Measurements from ENCODE around the gene OPTC.

Gene OPTC

DNA sequence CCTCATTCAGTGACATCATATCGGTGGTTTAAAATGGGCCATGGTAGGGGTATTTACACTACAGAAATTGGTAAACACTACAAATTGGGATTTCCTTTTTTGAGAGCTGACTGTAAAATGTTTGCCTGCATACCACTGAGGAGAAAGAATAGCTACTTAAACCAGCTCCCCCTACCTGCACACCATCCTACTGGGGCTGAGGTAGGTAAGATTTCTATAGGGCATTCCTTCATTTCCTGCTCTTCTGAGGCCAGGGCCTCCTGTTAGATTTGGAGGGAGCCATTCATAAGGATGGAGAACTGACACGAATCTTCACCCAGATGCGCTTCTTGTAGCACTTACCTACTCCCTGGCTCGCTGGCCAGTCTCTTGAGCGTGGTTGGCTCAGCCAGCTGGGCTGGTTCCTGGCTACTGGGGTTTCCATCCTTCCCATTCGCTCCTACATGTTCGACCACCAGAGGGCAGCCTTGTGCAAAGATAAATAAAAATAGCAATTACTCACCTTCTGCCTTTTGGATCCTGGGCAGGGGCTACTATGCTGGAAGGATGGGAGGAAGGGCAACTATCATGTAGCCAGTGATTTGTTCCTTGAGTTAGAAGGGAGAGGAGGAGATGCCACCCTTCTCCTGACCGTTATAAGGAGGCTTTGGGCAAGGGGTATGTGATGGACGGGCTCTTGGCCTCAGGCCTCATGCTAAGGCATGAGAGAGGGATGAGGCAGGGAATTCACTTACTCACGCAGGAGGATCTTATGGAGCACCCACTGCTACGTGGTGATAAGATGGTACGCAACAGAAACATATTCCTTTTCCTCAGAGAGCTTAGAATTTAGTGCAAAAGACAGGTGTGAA, 10.7 kb downstream of the OPTC start:
- Histone ChIP-seq H3K4me1 (ENCODE audit: control insufficient read depth, low read depth, low read length) (peaks cover 7% of the 10 kb centered on the region), H3K79me2 (ENCODE audit: control insufficient read depth, insufficient read depth, low read length) (no peaks in the 10 kb centered on the region), H3K4me2 (ENCODE audit: low read length) (no peak overlapping the region), H4K8ac (ENCODE audit: low read depth, low read length) (no peak overlapping the region), H3K4me3 (ENCODE audit: low read length) (no peak overlapping the region), H3K18ac (ENCODE audit: low read length) (no peak overlapping the region), H2BK120ac (ENCODE audit: low read depth, low read length) (no peak overlapping the region), H3K23ac (ENCODE audit: low read length) (no peak overlapping the region), H3K4ac (ENCODE audit: low read depth, low read length) (no peak overlapping the region), H2AK5ac (ENCODE audit: low read length) (peak overlapping the region; percentile 47), H3K9ac (ENCODE audit: low read length) (no peak overlapping the region), H2BK5ac (ENCODE audit: low read length) (no peak overlapping the region), H4K5ac (ENCODE audit: low read length) (no peak overlapping the region), H2BK15ac (replicated peaks; ENCODE audit: low read depth) (no peak overlapping the region), H3K27ac (ENCODE audit: low read depth, low read length) (no peak overlapping the region), H3K27me3 (ENCODE audit: insufficient read depth, low read length, poor library complexity) (no peaks in the 10 kb centered on the region), H3K79me1 (ENCODE audit: low read length) (no peaks in the 10 kb centered on the region), H3K36me3 (ENCODE audit: control insufficient read depth, insufficient read depth, low read length) (no peaks in the 10 kb centered on the region), H3K56ac (ENCODE audit: low read length) (peak overlapping the region; percentile 56)
- WGBS (ENCODE audit: extremely low coverage, insufficient coverage, low lambda C conversion rate), result no CpG with 5 or more reads among the region's 12 CpGs
- peak; percentile 89 for DNase-seq

DNA sequence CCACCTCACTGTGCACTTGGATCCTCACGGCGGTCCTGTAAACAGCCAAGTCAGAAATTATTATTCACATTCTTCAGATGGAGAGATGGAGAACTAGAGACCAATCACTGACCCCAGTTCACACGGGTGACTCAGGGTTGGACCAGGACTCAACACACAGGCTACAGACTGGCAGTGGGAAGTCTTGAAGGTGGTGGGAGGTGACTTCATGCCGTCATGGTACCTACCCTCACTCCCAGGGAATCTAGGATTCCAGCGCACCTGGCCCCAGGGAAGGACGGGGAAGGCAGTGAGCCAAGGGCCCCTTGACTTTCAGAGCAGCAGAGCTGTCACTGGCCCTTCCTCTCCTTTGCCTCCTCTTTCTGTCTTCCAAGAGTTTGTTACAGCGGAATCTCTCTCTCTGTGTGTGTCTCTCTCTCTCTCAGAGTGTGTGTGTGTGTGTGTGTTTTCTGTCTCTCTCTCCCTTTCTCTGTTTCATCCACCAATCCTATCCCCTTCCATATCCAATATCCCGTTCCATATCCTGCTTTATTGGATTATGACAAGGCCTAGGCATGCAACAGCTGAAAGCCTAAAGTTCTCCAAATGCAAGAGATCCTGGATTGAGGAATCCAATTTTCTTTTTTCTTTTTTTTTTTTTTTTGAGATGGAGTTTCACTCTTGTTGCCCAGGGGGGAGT, 11.7 kb downstream of the OPTC start:
- Histone ChIP-seq H3K79me1 (ENCODE audit: low read length) (no peaks in the 10 kb centered on the region), H3K27me3 (ENCODE audit: insufficient read depth, low read length, poor library complexity) (no peaks in the 10 kb centered on the region), H3K9ac (ENCODE audit: low read length) (no peak overlapping the region), H2AK5ac (ENCODE audit: low read length) (no peak overlapping the region), H3K4me1 (ENCODE audit: control insufficient read depth, low read depth, low read length) (peaks cover 7% of the 10 kb centered on the region), H3K36me3 (ENCODE audit: control insufficient read depth, insufficient read depth, low read length) (no peaks in the 10 kb centered on the region), H3K4me2 (ENCODE audit: low read length) (no peak overlapping the region), H3K18ac (ENCODE audit: low read length) (no peak overlapping the region), H3K79me2 (ENCODE audit: control insufficient read depth, insufficient read depth, low read length) (no peaks in the 10 kb centered on the region), H3K4ac (ENCODE audit: low read depth, low read length) (no peak overlapping the region), H3K27ac (ENCODE audit: low read depth, low read length) (no peak overlapping the region), H3K56ac (ENCODE audit: low read length) (no peak overlapping the region), H2BK120ac (ENCODE audit: low read depth, low read length) (no peak overlapping the region), H4K5ac (ENCODE audit: low read length) (no peak overlapping the region), H4K8ac (ENCODE audit: low read depth, low read length) (no peak overlapping the region), H2BK5ac (ENCODE audit: low read length) (no peak overlapping the region), H3K4me3 (ENCODE audit: low read length) (no peak overlapping the region), H3K23ac (ENCODE audit: low read length) (no peak overlapping the region), H2BK15ac (replicated peaks; ENCODE audit: low read depth) (no peak overlapping the region)
- DNase-seq, result no peak
- no CpG with 5 or more reads among the region's 8 CpGs for WGBS (ENCODE audit: extremely low coverage, insufficient coverage, low lambda C conversion rate)

DNA sequence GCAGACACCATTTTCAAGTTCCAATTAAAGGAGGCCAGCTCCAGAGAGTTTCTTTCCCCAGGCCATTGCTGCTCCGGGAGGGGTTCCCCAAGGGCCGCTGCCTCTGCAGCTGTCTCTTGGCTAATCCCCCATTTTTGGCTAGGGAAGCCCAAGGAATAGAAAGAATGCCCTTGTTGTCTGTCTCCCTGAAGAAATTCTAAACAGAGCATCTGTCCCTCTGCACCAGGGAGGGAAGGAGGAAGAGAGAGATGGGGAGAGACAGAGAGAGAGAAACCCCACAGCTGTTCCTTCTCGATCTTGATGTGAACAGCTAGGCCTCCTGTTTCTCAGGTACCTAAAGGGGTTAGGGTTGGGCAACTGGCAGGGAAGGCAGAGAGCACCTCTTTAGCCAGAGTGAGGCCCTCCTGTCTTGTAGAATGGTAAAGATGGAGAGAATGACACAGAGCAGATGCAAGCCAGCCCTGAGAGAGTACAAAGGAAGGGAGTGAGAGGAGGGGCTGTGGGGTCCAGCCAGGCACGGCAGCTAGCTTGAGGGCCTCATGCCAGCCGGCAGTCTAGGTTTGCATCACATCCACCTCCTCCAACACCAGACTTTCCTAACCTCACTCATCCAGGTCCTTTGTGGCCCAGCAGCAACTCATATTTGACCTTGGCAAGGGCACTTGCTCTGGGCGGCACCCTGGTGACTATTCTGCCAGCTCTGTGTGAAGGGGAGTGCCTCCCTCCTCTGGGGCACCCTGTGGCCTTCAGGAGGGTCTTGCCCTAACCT, 13.1 kb downstream of the OPTC start:
- no peak overlapping the region for H4K5ac ChIP-seq (ENCODE audit: low read length)
- H2BK15ac ChIP-seq (replicated peaks; ENCODE audit: low read depth), result no peak overlapping the region
- H2AK5ac ChIP-seq (ENCODE audit: low read length), result no peak overlapping the region
- no peak for DNase-seq
- H4K8ac ChIP-seq (ENCODE audit: low read depth, low read length), result no peak overlapping the region
- peaks cover 7% of the 10 kb centered on the region for H3K4me1 ChIP-seq (ENCODE audit: control insufficient read depth, low read depth, low read length)
- H2BK5ac ChIP-seq (ENCODE audit: low read length), result no peak overlapping the region
- no peak overlapping the region for H3K9ac ChIP-seq (ENCODE audit: low read length)
- no peaks in the 10 kb centered on the region for H3K27me3 ChIP-seq (ENCODE audit: insufficient read depth, low read length, poor library complexity)
- H3K79me1 ChIP-seq (ENCODE audit: low read length), result no peaks in the 10 kb centered on the region
- no peak overlapping the region for H3K27ac ChIP-seq (ENCODE audit: low read depth, low read length)
- H3K4me2 ChIP-seq (ENCODE audit: low read length), result no peak overlapping the region
- peak overlapping the region; percentile 50 for H3K56ac ChIP-seq (ENCODE audit: low read length)
- no peak overlapping the region for H3K4ac ChIP-seq (ENCODE audit: low read depth, low read length)
- no CpG with 5 or more reads among the region's 6 CpGs for WGBS (ENCODE audit: extremely low coverage, insufficient coverage, low lambda C conversion rate)
- no peak overlapping the region for H3K23ac ChIP-seq (ENCODE audit: low read length)
- H3K18ac ChIP-seq (ENCODE audit: low read length), result no peak overlapping the region
- no peak overlapping the region for H3K4me3 ChIP-seq (ENCODE audit: low read length)
- H3K36me3 ChIP-seq (ENCODE audit: control insufficient read depth, insufficient read depth, low read length), result no peaks in the 10 kb centered on the region
- H2BK120ac ChIP-seq (ENCODE audit: low read depth, low read length), result peak overlapping the region; percentile 50
- H3K79me2 ChIP-seq (ENCODE audit: control insufficient read depth, insufficient read depth, low read length), result no peaks in the 10 kb centered on the region

DNA sequence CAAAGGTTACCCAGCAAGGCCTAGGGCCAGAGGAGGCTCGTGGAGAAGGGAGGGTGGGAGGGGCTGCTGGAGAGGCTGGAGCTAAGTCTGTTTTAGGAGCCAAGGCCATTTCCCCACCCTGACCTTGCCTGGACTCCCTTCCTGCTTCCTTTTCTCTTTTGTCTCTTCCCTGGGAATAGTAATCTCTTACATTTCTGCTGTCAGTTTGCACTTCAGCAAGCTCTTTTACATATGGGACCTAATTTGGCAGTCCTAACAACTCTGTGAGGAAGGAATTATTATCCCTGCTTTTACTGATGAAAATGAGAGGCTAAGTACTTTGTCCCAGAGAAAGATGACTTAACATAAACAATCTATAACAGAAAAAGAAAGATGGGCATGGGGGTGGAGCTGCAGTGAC, 13.8 kb downstream of the OPTC start:
- no peak for DNase-seq

GRCh38 chr1:203508463-203509073, 14.6 kb downstream of the OPTC start:
- WGBS (ENCODE audit: extremely low coverage, insufficient coverage, low lambda C conversion rate), result no CpG with 5 or more reads among the region's 10 CpGs
- DNase-seq, result peak; percentile 58
- H3K23ac ChIP-seq (ENCODE audit: low read length), result no peak overlapping the region

More for the DNA sequence above, 13.8 kb downstream of the OPTC start:
- WGBS (ENCODE audit: extremely low coverage, insufficient coverage, low lambda C conversion rate), result no CpG with 5 or more reads among the region's 1 CpG
- Histone ChIP-seq H3K9ac (ENCODE audit: low read length) (no peak overlapping the region), H3K18ac (ENCODE audit: low read length) (no peak overlapping the region), H3K27ac (ENCODE audit: low read depth, low read length) (no peak overlapping the region), H3K56ac (ENCODE audit: low read length) (no peak overlapping the region), H3K27me3 (ENCODE audit: insufficient read depth, low read length, poor library complexity) (no peaks in the 10 kb centered on the region), H3K79me2 (ENCODE audit: control insufficient read depth, insufficient read depth, low read length) (no peaks in the 10 kb centered on the region), H3K79me1 (ENCODE audit: low read length) (no peaks in the 10 kb centered on the region), H3K4me1 (ENCODE audit: control insufficient read depth, low read depth, low read length) (peaks cover 7% of the 10 kb centered on the region), H3K23ac (ENCODE audit: low read length) (no peak overlapping the region), H4K5ac (ENCODE audit: low read length) (no peak overlapping the region), H3K4me2 (ENCODE audit: low read length) (no peak overlapping the region), H4K8ac (ENCODE audit: low read depth, low read length) (no peak overlapping the region), H3K4ac (ENCODE audit: low read depth, low read length) (no peak overlapping the region), H2BK120ac (ENCODE audit: low read depth, low read length) (no peak overlapping the region), H2BK5ac (ENCODE audit: low read length) (no peak overlapping the region), H3K4me3 (ENCODE audit: low read length) (no peak overlapping the region), H2BK15ac (replicated peaks; ENCODE audit: low read depth) (no peak overlapping the region), H2AK5ac (ENCODE audit: low read length) (no peak overlapping the region), H3K36me3 (ENCODE audit: control insufficient read depth, insufficient read depth, low read length) (no peaks in the 10 kb centered on the region)

More at GRCh38 chr1:203508463-203509073, 14.6 kb downstream of the OPTC start:
- H3K9ac ChIP-seq (ENCODE audit: low read length), result no peak overlapping the region
- H3K79me1 ChIP-seq (ENCODE audit: low read length), result no peaks in the 10 kb centered on the region
- no peak overlapping the region for H2BK120ac ChIP-seq (ENCODE audit: low read depth, low read length)
- H2BK15ac ChIP-seq (replicated peaks; ENCODE audit: low read depth), result no peak overlapping the region
- H2BK5ac ChIP-seq (ENCODE audit: low read length), result no peak overlapping the region
- peaks cover 7% of the 10 kb centered on the region for H3K4me1 ChIP-seq (ENCODE audit: control insufficient read depth, low read depth, low read length)
- no peaks in the 10 kb centered on the region for H3K79me2 ChIP-seq (ENCODE audit: control insufficient read depth, insufficient read depth, low read length)
- H3K56ac ChIP-seq (ENCODE audit: low read length), result peak overlapping the region; percentile 68
- no peak overlapping the region for H3K18ac ChIP-seq (ENCODE audit: low read length)
- peak overlapping the region; percentile 2 for H2AK5ac ChIP-seq (ENCODE audit: low read length)
- H4K5ac ChIP-seq (ENCODE audit: low read length), result no peak overlapping the region
- no peak overlapping the region for H3K27ac ChIP-seq (ENCODE audit: low read depth, low read length)
- no peak overlapping the region for H3K4ac ChIP-seq (ENCODE audit: low read depth, low read length)
- no peak overlapping the region for H3K4me2 ChIP-seq (ENCODE audit: low read length)
- H3K27me3 ChIP-seq (ENCODE audit: insufficient read depth, low read length, poor library complexity), result no peaks in the 10 kb centered on the region
- no peak overlapping the region for H4K8ac ChIP-seq (ENCODE audit: low read depth, low read length)
- no peaks in the 10 kb centered on the region for H3K36me3 ChIP-seq (ENCODE audit: control insufficient read depth, insufficient read depth, low read length)
- H3K4me3 ChIP-seq (ENCODE audit: low read length), result no peak overlapping the region
